GM12801 (cell line): ENCODE measurements around the gene EFCAB6.

Experiments
- CTCF ChIP-seq: IDR thresholded peaks from one replicate; pipeline ENCODE4 v1.5.1; 2011; ENCODE audit warnings: control low read depth; ENCODE audit not compliant: insufficient read length; ENCODE audit errors: extremely low read depth

The EFCAB6 gene

GRCh38 chr22:43624144-43624998, 187.7 kb downstream of the EFCAB6 start:
- no peak for TF ChIP-seq CTCF

GRCh38 chr22:43622886-43623285, 189.2 kb downstream of the EFCAB6 start:
- no peak for TF ChIP-seq CTCF

GRCh38 chr22:43620197-43620596, 191.9 kb downstream of the EFCAB6 start:
- TF ChIP-seq CTCF, result no peak

GRCh38 chr22:43618517-43618916, 193.6 kb downstream of the EFCAB6 start:
- TF ChIP-seq CTCF, result no peak

GRCh38 chr22:43616645-43617044, 195.5 kb downstream of the EFCAB6 start:
- TF ChIP-seq CTCF, result no peak

GRCh38 chr22:43600265-43600664, 211.8 kb downstream of the EFCAB6 start:
- no peak for TF ChIP-seq CTCF

GRCh38 chr22:43592476-43592875, 219.6 kb downstream of the EFCAB6 start:
- TF ChIP-seq CTCF, result no peak
